Measurements from ENCODE around the gene GALNT16. TPM values are rescaled to one million over a fixed set of nuclear protein-coding genes. Genes with fewer than 3 reads are reported as not detected.

GALNT16 gene
- total and polyA plus RNA-seq, 2 of the 8 experiments (the other 6 are each of a cell fraction or from before 2014, with no cell fraction given) = 5.4 to 6.3 TPM

- no peak overlapping the region for H3K27ac ChIP-seq (ENCODE audit: low read depth, low read length)
- no peak overlapping the region for H2BK120ac ChIP-seq (replicated peaks; ENCODE audit: low read depth, low read length)
- FAIRE-seq = no peak
- no peaks in the 10 kb centered on the region for H3K27me3 ChIP-seq (replicated peaks in 1 of 4; ENCODE audit: control insufficient read depth in 3 of 4, extremely low read depth in 1 of 4, insufficient read depth in 3 of 4, low read length in 3 of 4)
- no peak overlapping the region for H2AK5ac ChIP-seq (ENCODE audit: low read depth, low read length)
- no peak overlapping the region for H2BK5ac ChIP-seq (ENCODE audit: low read depth, low read length)
- 69% methylated on average over 1 of the region's 1 CpG; no CpG with 5 or more reads in 1 of the 2 experiments for WGBS, 2 experiments (ENCODE audit: extremely low coverage in 1 of 2, insufficient coverage in 1 of 2, insufficient read length in 1 of 2, insufficient replicate concordance in 2 of 2, low coverage in 1 of 2, low lambda C conversion rate in 2 of 2, missing lambda C conversion rate in 1 of 2)
- no peak overlapping the region; the same call in 1 of the 2 replicates for H2BK12ac ChIP-seq (ENCODE audit: low read depth, low read length)
- no peak overlapping the region for H3K4me3 ChIP-seq (ENCODE audit: extremely low read depth in 1 of 4, insufficient read depth in 2 of 4, low read depth in 3 of 4, low read length in 4 of 4)
- H3K18ac ChIP-seq (ENCODE audit: extremely low read depth, low read length) = no peak overlapping the region
- H4K8ac ChIP-seq (ENCODE audit: extremely low read depth, insufficient read depth, low read length) = no peak overlapping the region
- no peak overlapping the region for H4K91ac ChIP-seq (replicated peaks; ENCODE audit: insufficient read length, low read length)
- H2BK20ac ChIP-seq (ENCODE audit: low read length) = no peak overlapping the region
- no peak overlapping the region for H2AFZ ChIP-seq (ENCODE audit: low read length)
- ChIA-PET POLR2A (ENCODE audit: partially characterized antibody) (interaction anchor here (0.7 to 1.0 kb wide), 2 partner anchors 18 to 318 kb away, joined by 3 read pairs; no protein-coding TSS in a partner anchor), CTCF (ENCODE audit: partially characterized antibody) (interaction anchor here (0.7 to 5.5 kb wide), 14 partner anchors 11 to 135 kb away, joined by 3 to 34 read pairs (median 4); no protein-coding TSS in a partner anchor)
- no peaks in the 10 kb centered on the region for H3K79me1 ChIP-seq (ENCODE audit: low read depth, low read length)
- no peak overlapping the region for H3K56ac ChIP-seq (replicated peaks; ENCODE audit: insufficient read length, low read depth, low read length)
- H3K36me3 ChIP-seq (ENCODE audit: control insufficient read depth in 2 of 4, insufficient read depth in 4 of 4, low read length in 3 of 4) = no peaks in the 10 kb centered on the region
- no peak overlapping the region for H2BK15ac ChIP-seq (ENCODE audit: low read length)
- H3K4ac ChIP-seq (replicated peaks; ENCODE audit: insufficient read length, low read depth, low read length) = no peak overlapping the region
- H4K20me1 ChIP-seq (replicated peaks in 1 of 2; ENCODE audit: control insufficient read depth in 1 of 2, insufficient read depth in 2 of 2, low read length in 2 of 2) = no peaks in the 10 kb centered on the region
- no peak overlapping the region for H4K5ac ChIP-seq (ENCODE audit: insufficient read length, low read depth, low read length)
- DNase-seq (ENCODE audit: low read depth in 1 of 2, low spot score in 2 of 2) = no peak
- TF ChIP-seq TAF7 (optimal IDR thresholded peaks at IDR 0.05; ENCODE audit: borderline replicate concordance, low read depth, low read length) (no peak), GABPA (IDR thresholded peaks at IDR 0.05; ENCODE audit: borderline replicate concordance, insufficient read depth, low read length) (no peak), BRCA1 (IDR thresholded peaks at IDR 0.05; ENCODE audit: low read depth, low read length) (no peak), SP2 (IDR thresholded peaks at IDR 0.05; ENCODE audit: low read length) (no peak), EGR1 (IDR thresholded peaks at IDR 0.05; ENCODE audit: borderline replicate concordance, low read depth, low read length) (no peak)
- H3K14ac ChIP-seq (ENCODE audit: insufficient read length) = no peak overlapping the region
- H3K9me3 ChIP-seq (ENCODE audit: insufficient read depth in 2 of 2, low read depth in 1 of 2, low read length in 1 of 2) = no peaks in the 10 kb centered on the region
- H3K23ac ChIP-seq (ENCODE audit: insufficient read length) = no peak overlapping the region
- peak overlapping the region in 1 of 2 experiments; percentile 6; a peak in 1 of 4 replicates for H3K4me2 ChIP-seq (ENCODE audit: insufficient read depth in 1 of 2, low read depth in 2 of 2, low read length in 2 of 2)
- no peak overlapping the region for H3K9ac ChIP-seq (replicated peaks in 1 of 4; ENCODE audit: extremely low read depth in 1 of 4, low read depth in 3 of 4, low read length in 3 of 4)
- no peaks in the 10 kb centered on the region for H3K23me2 ChIP-seq (ENCODE audit: low read depth, low read length)
- peaks cover 0 to 15% (median 6%) of the 10 kb centered on the region in 4 experiments; a peak in 6 of 7 replicates for H3K4me1 ChIP-seq (replicated peaks in 1 of 4; ENCODE audit: control insufficient read depth in 3 of 4, insufficient read depth in 4 of 4, low read length in 3 of 4)
- no peaks in the 10 kb centered on the region for H3K79me2 ChIP-seq (ENCODE audit: control insufficient read depth in 1 of 2, insufficient read depth in 2 of 2, low read length in 2 of 2)
Observed at GRCh38 chr14:69323999-69324282, 64.0 kb downstream of the GALNT16 start.

Data from H1 (cell line).